HepG2 (cell line): ENCODE measurements around the gene PPP1R8. TPM values are rescaled to one million over a fixed set of nuclear protein-coding genes. Genes with fewer than 3 reads are reported as not detected.

Experiments
- ATAC-seq: fragments of 200-7000 bp; cut with Tn5 transposase; 3 replicates; pipeline ENCODE4 v1.9.1; 2020; ENCODE audit warnings: mild to moderate bottlenecking, moderate library complexity
- BruUV-seq: library from RNA; stranded (reverse); fragments of 400-500 nt; replicated peaks from 2 replicates; lab custom pipeline; 2021; lab: Mats Ljungman, UMichigan
- CTCF ChIA-PET: fragments of 300-600 bp; formaldehyde crosslinking; extraction: SDS; loops from one replicate; lab custom pipeline; 2021; ENCODE audit warnings: low total read pairs, inconsistent platforms, low intra/inter-chr PET ratio; lab: Yijun Ruan, JAX
- POLR2A ChIA-PET: fragments of 350-600 bp; sonication (Branson Sonifier 250); formaldehyde crosslinking; loops from one replicate; lab custom pipeline; 2020; ENCODE audit warnings: antibody characterized with exemption, inconsistent platforms; lab: Yijun Ruan, JAX
- DNase-seq: peaks from one replicate; pipeline ENCODE4 v3.0.0-alpha.2; 2015; ENCODE audit warnings: low spot score
- FAIRE-seq: peaks from 3 replicates; lab custom pipeline; 2011; peaks lifted over from hg19 to GRCh38; lab: Jason Lieb, UNC
- H2AFZ ChIP-seq: one replicate; pipeline ENCODE4 v1.6.1; 2011; ENCODE audit warnings: low read length, inconsistent platforms
- H3K27ac ChIP-seq: fragments of 300-600 bp; 3 replicates; pipeline ENCODE4 v1.8.0; 2011; ENCODE audit warnings: mixed run types, mild to moderate bottlenecking, mixed read lengths, low read length, inconsistent platforms; ENCODE audit not compliant: insufficient read depth; ENCODE audit errors: extremely low read length
- H3K27me3 ChIP-seq, 2 experiments: fragments of 200-600 bp in 1 of 2; 2 replicates in 1 of 2; 3 replicates in 1 of 2; pipeline versions ENCODE4 v1.6.0 to v1.8.0; 2011; ENCODE audit warnings: low read length in 2 of 2, mild to moderate bottlenecking in 2 of 2, moderate library complexity in 2 of 2, inconsistent platforms in 1 of 2; ENCODE audit not compliant: insufficient read depth in 2 of 2, control insufficient read depth in 1 of 2
- H3K36me3 ChIP-seq, 2 experiments: fragments of 200-600 bp in 1 of 2; replicated peaks in 1 of 2; 2 replicates in 1 of 2; 3 replicates in 1 of 2; pipeline versions ENCODE4 v1.5.1 to v1.8.0; 2011; ENCODE audit warnings: low read length in 2 of 2, inconsistent platforms in 1 of 2; ENCODE audit not compliant: insufficient read depth in 2 of 2, control insufficient read depth in 1 of 2
- H3K4me1 ChIP-seq: 2 replicates; pipeline ENCODE4 v1.5.1; 2012; ENCODE audit warnings: low read length, inconsistent platforms; ENCODE audit not compliant: insufficient read depth
- H3K4me2 ChIP-seq: 2 replicates; pipeline ENCODE4 v1.6.0; 2011; ENCODE audit warnings: low read depth, low read length, inconsistent platforms
- H3K4me3 ChIP-seq, 3 experiments: fragments of 200-600 bp in 1 of 3; sonication (generic), shearing (Covaris generic) in 1 of 3; replicated peaks in 1 of 3; 2 replicates each; pipeline ENCODE4 v1.5.1; 2011 to 2016; ENCODE audit warnings: low read length in 3 of 3, inconsistent platforms in 2 of 3, low read depth in 2 of 3, mild to moderate bottlenecking in 2 of 3, control low read depth in 1 of 3, mixed read lengths in 1 of 3; ENCODE audit not compliant: insufficient read depth in 1 of 3
- H3K79me2 ChIP-seq: one replicate; pipeline ENCODE4 v1.6.1; 2011; ENCODE audit warnings: low read length, inconsistent platforms; ENCODE audit not compliant: insufficient read depth
- H3K9ac ChIP-seq: 2 replicates; pipeline ENCODE4 v1.6.0; 2011; ENCODE audit warnings: mild to moderate bottlenecking, low read depth, low read length, inconsistent platforms; ENCODE audit not compliant: insufficient read depth
- H3K9me3 ChIP-seq: 2 replicates; pipeline ENCODE4 v1.5.1; 2012; ENCODE audit warnings: mild to moderate bottlenecking, low read length
- H4K20me1 ChIP-seq: 2 replicates; pipeline ENCODE4 v1.6.0; 2011; ENCODE audit warnings: inconsistent platforms, mild to moderate bottlenecking, low read length, moderate library complexity; ENCODE audit not compliant: insufficient read depth
- DMTF1 ChIP-seq: sonication (generic); formaldehyde crosslinking; IDR thresholded peaks from 2 replicates; pipeline ENCODE4 v1.4.0; 2020; ENCODE audit warnings: mild to moderate bottlenecking, missing genetic modification reagents
- PRPF4 ChIP-seq: fragments of 200-400 bp; formaldehyde crosslinking; IDR thresholded peaks from 2 replicates; pipeline ENCODE4 v1.6.1; 2016; ENCODE audit warnings: low read length, low read depth; ENCODE audit not compliant: poor library complexity, severe bottlenecking
- WGBS: methylation state at CpG from one replicate; pipeline ENCODE4 v1.1.6; 2017; ENCODE audit warnings: low lambda C conversion rate; 5-methylcytosine and 5-hydroxymethylcytosine counted together
- in situ Hi-C: cut with HindIII; loops from 2 replicates; pipeline ENCODE4 v1.10.0; 2017; ENCODE audit warnings: low pct_unique_long_range_greater_than_20kb; ENCODE audit not compliant: extremely low pct_ligation_motif_present
- intact Hi-C: fragments of 100-400 bp; cut with micrococcal nuclease; formaldehyde crosslinking; loops from one replicate; pipeline ENCODE4 v1.10.0; 2022; ENCODE audit not compliant: unreplicated experiment
- polyA plus RNA-seq, 8 experiments: library from polyadenylated mRNA; depleted of rRNA in 3 of 8; stranded (reverse) in 7 of 8; unstranded in 1 of 8; fragments of >200 nt; fragmentation: Illumina TruSeq in 4 of 8; extraction: Trizol in 4 of 8; gene quantifications; 2 replicates each; pipeline versions ENCODE4 v1.2.1 to v1.2.3, GENCODE V29; 2011 to 2016; ENCODE audit warnings: low read depth in 4 of 8, missing spikeins in 1 of 8, mixed read lengths in 1 of 8; ENCODE audit not compliant: insufficient read depth in 1 of 8
- total RNA-seq, 5 experiments: library from RNA; depleted of rRNA; stranded (reverse); fragments of >200 nt; fragmentation: Illumina TruSeq; extraction: Trizol; gene quantifications; 2 replicates each; pipeline ENCODE4 v1.2.3, GENCODE V29; 2016; ENCODE audit warnings: low read depth in 1 of 5
- TF ChIP-seq, protein P1 (sequence below): sonication (generic); formaldehyde crosslinking; IDR thresholded peaks from 2 replicates; pipeline ENCODE4 v1.5.1; 2020; ENCODE audit warnings: missing genetic modification reagents, mild to moderate bottlenecking, borderline replicate concordance
- TF ChIP-seq, protein P2 (sequence below), 2 experiments: fragments of 450-650 bp in 1 of 2; sonication (generic) in 1 of 2; formaldehyde crosslinking in 1 of 2; IDR thresholded peaks; 2 replicates each; pipeline versions ENCODE4 v1.6.1 to v1.8.0; 2016 to 2022; ENCODE audit warnings: antibody characterized with exemption in 1 of 2, mild to moderate bottlenecking in 1 of 2, missing genetic modification reagents in 1 of 2

The PPP1R8 gene
- total and polyA plus RNA-seq, 2 of the 13 experiments (the other 11 are each of a cell fraction or from before 2014, with no cell fraction given) = 38.3 to 62.2 TPM

- WGBS = 15% methylated on average over 11 of the region's 14 CpGs
- intact Hi-C loops = loop anchor here (2.0 to 5.0 kb wide), 2 partner anchors 163 to 350 kb away; no protein-coding TSS in a partner anchor
- DNase-seq (no peak), FAIRE-seq (no peak), ATAC-seq (peak; percentile 65)
- Histone ChIP-seq H3K27me3 (peaks cover 0 to 3% of the 10 kb centered on the region in 2 experiments; a peak in 1 of 5 replicates), H3K79me2 (no peaks in the 10 kb centered on the region), H3K9me3 (no peaks in the 10 kb centered on the region), H3K4me3 (peak overlapping the region; percentile 42 to 70 (median 47); a peak in 5 of 6 replicates), H2AFZ (peak overlapping the region; percentile 22), H4K20me1 (no peaks in the 10 kb centered on the region), H3K36me3 (no peaks in the 10 kb centered on the region), H3K27ac (no peak overlapping the region), H3K4me1 (peaks cover 35% of the 10 kb centered on the region), H3K4me2 (peak overlapping the region; percentile 95), H3K9ac (peak overlapping the region; percentile 51; the same call in 1 of the 2 replicates)
- in situ Hi-C loops = loop anchor here (5.0 to 10.0 kb wide), 2 partner anchors 76 to 118 kb away; partner anchors contain the start of gene SMPDL3B
- POLR2A ChIA-PET = interaction anchor here (1.4 kb wide), 1 partner anchor 86 kb away, joined by 4 read pairs; the partner anchor contains the start of gene STX12
- CTCF ChIA-PET = interaction anchor here (1.6 to 2.8 kb wide), 2 partner anchors 121 to 350 kb away, joined by 10 to 13 read pairs; no protein-coding TSS in a partner anchor
- no TSS peak for BruUV-seq
- TF ChIP-seq DMTF1 (no peak), PRPF4 (no peak)
- TF ChIP-seq, protein P1, sequence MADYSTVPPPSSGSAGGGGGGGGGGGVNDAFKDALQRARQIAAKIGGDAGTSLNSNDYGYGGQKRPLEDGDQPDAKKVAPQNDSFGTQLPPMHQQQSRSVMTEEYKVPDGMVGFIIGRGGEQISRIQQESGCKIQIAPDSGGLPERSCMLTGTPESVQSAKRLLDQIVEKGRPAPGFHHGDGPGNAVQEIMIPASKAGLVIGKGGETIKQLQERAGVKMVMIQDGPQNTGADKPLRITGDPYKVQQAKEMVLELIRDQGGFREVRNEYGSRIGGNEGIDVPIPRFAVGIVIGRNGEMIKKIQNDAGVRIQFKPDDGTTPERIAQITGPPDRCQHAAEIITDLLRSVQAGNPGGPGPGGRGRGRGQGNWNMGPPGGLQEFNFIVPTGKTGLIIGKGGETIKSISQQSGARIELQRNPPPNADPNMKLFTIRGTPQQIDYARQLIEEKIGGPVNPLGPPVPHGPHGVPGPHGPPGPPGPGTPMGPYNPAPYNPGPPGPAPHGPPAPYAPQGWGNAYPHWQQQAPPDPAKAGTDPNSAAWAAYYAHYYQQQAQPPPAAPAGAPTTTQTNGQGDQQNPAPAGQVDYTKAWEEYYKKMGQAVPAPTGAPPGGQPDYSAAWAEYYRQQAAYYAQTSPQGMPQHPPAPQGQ (CRISPR knock-in tag) = no peak
- TF ChIP-seq, protein P2, sequence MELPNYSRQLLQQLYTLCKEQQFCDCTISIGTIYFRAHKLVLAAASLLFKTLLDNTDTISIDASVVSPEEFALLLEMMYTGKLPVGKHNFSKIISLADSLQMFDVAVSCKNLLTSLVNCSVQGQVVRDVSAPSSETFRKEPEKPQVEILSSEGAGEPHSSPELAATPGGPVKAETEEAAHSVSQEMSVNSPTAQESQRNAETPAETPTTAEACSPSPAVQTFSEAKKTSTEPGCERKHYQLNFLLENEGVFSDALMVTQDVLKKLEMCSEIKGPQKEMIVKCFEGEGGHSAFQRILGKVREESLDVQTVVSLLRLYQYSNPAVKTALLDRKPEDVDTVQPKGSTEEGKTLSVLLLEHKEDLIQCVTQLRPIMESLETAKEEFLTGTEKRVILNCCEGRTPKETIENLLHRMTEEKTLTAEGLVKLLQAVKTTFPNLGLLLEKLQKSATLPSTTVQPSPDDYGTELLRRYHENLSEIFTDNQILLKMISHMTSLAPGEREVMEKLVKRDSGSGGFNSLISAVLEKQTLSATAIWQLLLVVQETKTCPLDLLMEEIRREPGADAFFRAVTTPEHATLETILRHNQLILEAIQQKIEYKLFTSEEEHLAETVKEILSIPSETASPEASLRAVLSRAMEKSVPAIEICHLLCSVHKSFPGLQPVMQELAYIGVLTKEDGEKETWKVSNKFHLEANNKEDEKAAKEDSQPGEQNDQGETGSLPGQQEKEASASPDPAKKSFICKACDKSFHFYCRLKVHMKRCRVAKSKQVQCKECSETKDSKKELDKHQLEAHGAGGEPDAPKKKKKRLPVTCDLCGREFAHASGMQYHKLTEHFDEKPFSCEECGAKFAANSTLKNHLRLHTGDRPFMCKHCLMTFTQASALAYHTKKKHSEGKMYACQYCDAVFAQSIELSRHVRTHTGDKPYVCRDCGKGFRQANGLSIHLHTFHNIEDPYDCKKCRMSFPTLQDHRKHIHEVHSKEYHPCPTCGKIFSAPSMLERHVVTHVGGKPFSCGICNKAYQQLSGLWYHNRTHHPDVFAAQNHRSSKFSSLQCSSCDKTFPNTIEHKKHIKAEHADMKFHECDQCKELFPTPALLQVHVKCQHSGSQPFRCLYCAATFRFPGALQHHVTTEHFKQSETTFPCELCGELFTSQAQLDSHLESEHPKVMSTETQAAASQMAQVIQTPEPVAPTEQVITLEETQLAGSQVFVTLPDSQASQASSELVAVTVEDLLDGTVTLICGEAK (IDR thresholded peaks at IDR 0.05) = no peak
- TF ChIP-seq, protein P2 (CRISPR knock-in tag; IDR thresholded peaks at IDR 0.05) = 0 out of 2 replicates have a peak, but pooled peaks have one; percentile 14
Observed at GRCh38 chr1:27858949-27859576, 28.5 kb downstream of the PPP1R8 start.
